CD1c-positive myeloid dendritic cell (primary cell): ENCODE data around the gene RNF125.
"Not testable (repeated sequence)": the region's sequence is repeated elsewhere in the genome, so short reads cannot be mapped to it uniquely, and the experiment has no call there.

Experiments used
- DNase-seq: peaks from one replicate; pipeline ENCODE4 v3.0.0-alpha.2; 2016; ENCODE audit errors: extremely low spot score

RNF125 gene

GRCh38 chr18:32025744-32026143, 7.1 kb downstream of the RNF125 start:
- no peak for DNase-seq

DNA sequence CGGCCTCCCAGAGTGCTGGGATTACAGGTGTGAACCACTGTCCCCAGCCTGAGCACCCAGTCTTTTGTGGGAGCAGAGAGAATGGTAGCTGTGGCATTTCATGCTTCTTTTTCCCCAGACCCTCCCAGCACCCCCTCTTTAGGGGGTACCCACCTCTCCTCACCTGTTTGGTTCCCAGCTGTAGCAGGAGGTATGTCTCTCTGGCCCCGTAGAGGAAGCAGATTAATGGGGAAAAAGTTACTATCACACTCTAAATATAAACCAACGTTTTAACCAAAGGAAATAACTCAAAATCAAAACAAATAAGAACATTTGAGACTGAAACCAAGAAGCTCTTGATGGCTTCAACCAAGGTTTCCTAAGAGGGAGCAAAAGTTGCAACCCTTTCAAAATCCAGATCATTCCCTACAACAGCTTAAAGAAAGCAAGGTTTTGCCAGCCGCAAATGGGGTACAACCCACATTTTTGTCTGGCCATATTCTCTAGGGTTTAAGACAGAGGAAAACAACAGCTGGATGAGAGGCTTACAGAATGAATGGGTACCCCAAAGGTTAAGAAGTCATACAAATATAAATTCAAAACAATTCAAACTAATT, 8.0 kb downstream of the RNF125 start:
- no peak for DNase-seq

DNA sequence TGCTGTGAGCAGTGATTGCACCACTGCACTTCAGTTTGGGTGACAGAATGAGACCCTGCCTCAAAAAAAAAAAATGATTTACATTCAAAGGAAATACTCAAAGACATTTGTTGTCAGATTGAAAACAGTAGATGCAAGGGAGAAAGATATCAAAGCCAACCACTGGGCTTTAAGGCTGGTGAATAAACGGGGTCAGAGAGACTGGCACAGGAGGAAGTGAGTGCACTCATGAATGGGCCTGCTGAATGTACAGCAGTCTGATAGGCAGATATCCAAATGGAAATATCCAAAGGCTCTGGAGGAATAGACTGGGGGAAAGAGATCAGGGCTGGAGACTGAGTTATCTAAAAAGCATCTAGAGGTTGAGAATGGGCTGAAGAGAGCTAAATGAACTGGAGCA, 10.9 kb downstream of the RNF125 start:
- no peak for DNase-seq

DNA sequence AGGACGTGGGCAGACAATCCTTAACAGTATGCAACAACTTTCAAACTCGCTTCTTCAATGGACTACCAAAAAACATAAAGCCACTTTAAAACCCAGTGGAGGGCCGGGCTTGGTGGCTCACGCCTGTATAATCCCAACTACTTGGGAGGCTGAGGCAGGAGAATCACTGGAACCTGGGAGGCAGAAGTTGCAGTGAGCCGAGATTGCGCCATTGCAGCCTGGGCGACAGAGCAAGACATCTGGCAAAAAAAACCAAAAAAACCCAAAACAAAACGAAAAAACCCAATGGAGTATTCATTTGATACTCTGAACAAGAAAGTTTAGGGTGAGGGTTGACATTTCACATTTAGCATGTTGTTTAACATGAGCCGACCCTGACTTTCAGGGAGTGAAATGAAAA, 14.0 kb downstream of the RNF125 start:
- no peak for DNase-seq

DNA sequence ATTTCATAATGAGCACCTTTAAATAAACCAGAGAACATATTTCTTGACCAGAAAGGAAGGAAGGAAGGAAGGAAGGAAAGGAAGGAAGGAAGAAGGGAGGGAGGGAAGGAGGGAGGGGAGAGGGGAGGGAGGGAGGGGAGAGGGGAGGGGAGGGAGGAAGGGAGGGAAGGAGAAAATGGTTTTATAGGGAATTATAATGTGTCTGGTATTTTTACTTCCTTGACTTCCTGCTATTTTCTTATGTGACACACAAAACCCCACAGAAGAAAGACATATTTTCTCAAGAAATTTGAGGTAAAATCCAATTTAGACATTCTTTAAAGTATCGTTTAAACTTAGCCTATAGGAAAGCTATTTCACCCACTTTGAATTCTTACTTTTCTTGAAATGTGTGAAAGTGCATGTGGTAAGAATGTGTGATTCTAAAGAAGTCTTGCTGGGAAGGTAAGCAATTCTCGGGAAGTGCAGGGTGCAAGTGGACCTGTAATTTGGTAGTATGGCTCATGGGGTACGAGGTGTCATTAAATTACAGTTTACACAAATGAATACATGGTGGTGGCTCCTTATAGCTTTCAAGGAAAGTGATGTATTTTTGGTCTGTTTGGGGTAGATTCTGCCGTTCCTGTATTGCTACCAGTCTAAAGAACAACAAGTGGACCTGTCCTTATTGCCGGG, 18.0 kb downstream of the RNF125 start:
- peak; percentile 25 for DNase-seq

- no peak for DNase-seq
Observed at GRCh38 chr18:32037616-32038015, 19.0 kb downstream of the RNF125 start.

GRCh38 chr18:32040936-32041335, 22.3 kb downstream of the RNF125 start:
- DNase-seq: peak; percentile 61

- DNase-seq: peak; percentile 80
Observed at GRCh38 chr18:32042337-32042736, 23.7 kb downstream of the RNF125 start.

DNA sequence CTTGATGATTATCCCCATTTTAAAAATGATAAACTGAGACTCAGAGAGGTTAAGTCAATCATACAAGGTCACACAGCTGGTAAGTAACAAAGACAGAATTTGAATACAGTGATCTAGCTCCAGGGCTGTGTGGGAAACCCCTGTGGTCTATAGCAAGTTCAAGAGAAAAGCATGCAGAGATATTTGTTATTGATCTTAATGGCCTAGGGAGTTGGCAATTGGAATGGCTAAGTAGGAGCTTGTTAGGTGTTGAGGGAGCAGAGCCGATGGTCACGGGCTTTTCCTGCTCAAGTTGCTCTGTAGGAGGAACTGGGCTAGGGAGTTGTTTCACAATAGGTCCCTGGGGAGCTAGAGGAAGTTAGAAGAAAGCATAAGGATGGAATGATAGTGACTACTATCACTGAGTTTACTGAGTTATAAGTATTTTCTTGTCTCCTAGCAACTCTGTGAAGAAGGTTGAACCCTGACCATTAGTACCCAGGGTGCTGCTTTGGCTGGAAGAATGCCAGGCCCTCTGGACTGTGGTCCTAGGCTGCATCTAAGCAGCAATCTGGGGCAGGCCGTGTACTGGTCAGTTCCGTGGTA, 30.0 kb downstream of the RNF125 start:
- peak; percentile 80 for DNase-seq

DNA sequence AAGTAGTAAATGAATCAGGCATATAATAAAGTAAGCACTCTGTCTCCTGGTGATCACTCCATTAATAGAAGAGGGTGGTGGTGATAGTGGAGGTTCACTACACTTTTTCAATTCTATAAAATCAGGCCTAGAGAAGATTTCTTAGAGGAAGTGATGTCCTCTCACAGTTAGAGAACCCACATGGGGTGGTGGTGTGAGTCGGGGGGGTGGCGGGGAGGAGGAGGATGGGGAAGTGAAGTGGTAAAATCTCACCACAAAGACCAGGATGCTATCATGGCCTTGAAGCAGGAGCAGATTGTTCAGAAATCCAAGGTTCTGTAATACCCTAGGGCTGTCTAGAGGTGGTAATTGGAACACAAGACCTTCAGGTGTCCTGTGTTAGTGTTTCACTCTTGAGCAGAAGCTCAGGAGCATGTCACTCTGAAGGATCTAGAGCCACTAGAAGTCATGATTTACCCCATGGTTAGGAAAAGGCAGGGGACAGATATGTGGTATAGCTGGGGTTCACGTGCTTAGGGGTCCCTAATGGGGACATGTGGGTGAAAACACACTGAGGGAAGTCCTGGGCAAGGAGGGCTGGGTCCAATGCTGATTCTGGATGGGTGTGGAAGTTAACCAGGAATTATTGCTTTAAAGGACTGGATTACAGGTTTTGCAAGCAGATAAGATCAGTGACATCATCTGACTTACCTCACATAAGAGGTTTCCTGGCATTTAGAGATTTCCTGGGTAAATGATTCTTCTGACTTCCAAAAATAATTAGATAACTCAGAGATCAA, 31.0 kb downstream of the RNF125 start:
- DNase-seq: peak; percentile 82

GRCh38 chr18:32056613-32057358, 38.2 kb downstream of the RNF125 start:
- DNase-seq: no peak

DNA sequence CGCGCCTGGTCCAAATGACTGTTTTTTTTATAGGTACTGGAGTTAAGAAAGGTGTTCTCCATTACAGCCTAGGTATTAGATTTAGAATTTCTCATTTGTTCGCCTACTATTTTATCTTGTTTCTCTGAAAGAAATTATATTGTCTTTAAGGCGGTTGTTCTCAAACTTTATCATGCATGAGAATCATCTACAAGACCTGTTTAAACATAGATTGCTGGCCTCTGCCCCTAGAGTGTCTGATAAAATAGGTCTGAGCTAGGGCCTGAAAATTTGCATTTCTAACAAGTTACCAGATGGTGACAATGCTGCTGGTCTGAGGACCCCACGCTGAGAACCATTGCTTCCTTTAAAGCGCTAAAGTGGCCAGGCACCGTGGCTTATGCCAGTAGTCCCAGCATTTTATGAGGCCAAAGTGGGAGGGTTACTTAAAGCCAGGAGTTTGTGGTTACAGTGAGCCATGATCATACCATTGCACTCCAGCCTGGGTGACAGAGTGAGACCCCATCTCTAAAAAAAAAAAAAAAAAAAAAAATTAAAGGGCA, 39.1 kb downstream of the RNF125 start:
- no peak for DNase-seq

- no peak for DNase-seq
Observed at GRCh38 chr18:32060026-32060425, 41.4 kb downstream of the RNF125 start.

- DNase-seq: no peak
Observed at GRCh38 chr18:32067375-32068167, 48.9 kb downstream of the RNF125 start.

DNA sequence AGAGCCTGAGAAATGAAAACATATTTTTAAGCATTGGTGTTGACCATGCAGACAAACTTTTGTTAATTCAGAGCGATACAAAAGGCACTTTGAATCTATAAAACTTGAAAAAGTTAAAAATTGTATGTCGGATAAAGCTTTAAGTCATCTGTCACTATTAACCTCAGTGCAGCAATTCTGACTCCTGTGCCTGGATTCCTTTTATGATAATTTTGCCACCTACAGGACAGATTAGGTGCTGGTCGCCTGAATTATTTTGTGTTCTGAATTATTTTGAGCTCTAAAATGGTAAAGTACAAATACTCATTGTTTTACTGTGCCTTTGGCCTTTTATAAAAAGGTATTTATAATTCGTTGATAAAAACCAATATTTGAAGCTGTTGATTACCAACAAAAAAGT, 53.7 kb downstream of the RNF125 start:
- peak; percentile 46 for DNase-seq

DNA sequence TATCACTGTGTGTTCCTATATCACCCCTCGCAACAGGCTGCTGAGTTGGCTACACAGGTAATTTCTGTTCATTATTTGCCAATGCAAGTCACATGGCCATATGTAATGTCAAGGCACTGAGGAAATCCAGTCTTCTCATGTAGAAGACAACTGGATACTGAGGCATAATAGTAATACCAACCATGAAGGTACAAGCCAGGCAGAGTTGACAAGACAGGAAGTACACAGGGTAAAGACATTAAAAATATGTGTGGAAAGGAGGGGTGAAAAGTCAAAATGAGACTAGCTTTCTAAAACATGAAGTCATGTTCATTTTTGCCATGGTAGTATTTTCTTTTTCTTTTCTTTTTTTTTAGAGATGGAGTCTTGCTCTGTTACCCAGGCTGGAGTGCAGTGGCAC, 55.6 kb downstream of the RNF125 start:
- no peak for DNase-seq

DNA sequence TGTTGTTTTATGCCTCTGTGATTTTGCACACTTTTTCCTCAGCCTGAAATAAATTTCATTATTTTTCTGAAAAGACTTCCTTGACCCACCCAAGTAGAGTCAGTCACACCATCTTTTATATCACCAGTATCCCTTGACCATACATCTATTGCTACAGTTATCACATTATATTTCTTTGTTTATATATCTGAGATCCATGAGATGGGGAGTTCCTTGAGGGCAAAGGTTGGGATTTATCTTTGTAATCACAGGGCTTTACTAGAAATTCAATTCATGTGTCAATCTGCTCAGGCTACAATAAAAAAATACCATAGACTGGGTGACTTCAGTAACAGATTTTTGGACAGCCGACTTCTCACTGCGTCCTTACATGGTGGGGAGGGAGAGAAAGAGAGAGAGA, 60.2 kb downstream of the RNF125 start:
- DNase-seq: no peak

- no peak for DNase-seq
Observed at GRCh38 chr18:32081881-32082280, 63.3 kb downstream of the RNF125 start.

DNA sequence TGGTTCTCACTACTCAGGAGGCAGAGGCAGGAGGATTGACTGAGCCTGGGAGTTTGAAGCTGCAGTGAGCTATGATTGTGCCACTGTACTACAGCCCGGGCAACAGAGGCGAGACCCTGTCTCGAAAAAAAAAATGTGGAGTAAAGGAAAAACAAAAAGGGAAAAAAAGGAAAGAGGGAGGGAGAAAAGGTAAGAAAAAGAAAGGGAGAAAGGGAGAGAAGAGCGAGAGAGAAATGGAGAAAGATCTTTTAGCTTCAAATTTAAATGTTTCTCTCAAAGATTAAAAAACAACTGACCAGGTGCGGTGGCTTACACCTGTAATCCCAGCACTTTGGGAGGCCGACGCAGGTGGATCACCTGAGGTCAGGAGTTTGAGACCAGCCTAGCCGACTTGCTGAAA, 65.2 kb downstream of the RNF125 start:
- no peak for DNase-seq

DNA sequence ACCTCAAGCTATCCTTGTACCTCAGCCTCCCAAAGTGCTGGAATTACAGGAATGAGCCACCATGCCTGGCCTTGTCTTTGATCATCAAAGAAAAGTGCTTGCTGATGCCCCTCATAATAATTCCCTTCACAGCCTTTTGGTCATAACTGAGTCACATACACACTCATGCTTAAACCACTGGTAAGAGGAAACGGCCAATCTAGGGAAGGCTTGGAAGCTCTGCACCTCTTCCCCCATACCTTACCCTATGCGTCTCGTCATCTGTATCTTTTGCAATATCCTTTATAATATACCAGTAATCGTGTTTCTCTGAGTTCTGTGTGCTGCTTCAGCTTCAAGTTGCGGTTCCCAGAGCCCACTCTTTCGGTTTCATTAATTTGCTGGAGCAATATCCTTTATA, 68.3 kb downstream of the RNF125 start:
- DNase-seq: peak; percentile 45

- DNase-seq: not testable (repeated sequence)
Observed at GRCh38 chr18:32090831-32091230, 72.2 kb downstream of the RNF125 start.
